ENCODE measurements around the gene SFXN2. TPM values are rescaled to one million over a fixed set of nuclear protein-coding genes. Genes with fewer than 3 reads are reported as not detected.
"Not testable (repeated sequence)": the region's sequence is repeated elsewhere in the genome, so short reads cannot be mapped to it uniquely, and the experiment has no call there.

Gene SFXN2
- total and polyA plus RNA-seq, 4 experiments from 2014 or later, result 9.5 to 21.7 (median 15.8) TPM

- Histone ChIP-seq H3K9me3 (ENCODE audit: control insufficient read depth in 1 of 2, low read length in 2 of 2) (no peaks in the 10 kb centered on the region), H3K4me3 (ENCODE audit: low read length in 2 of 2) (no peak overlapping the region), H3K27ac (ENCODE audit: low read depth, low read length) (no peak overlapping the region), H3K4me1 (ENCODE audit: insufficient read depth, low read length) (peaks cover 33% of the 10 kb centered on the region), H3K27me3 (ENCODE audit: insufficient read depth, low read length) (no peaks in the 10 kb centered on the region), H3K36me3 (ENCODE audit: insufficient read depth, low read length) (no peaks in the 10 kb centered on the region)
- peak in 1 of 5 donors; percentile 13 for DNase-seq
- Mint-ChIP-seq H3K4me3 (peak overlapping the region in 6 of 8 donors; percentile 5 to 53 (median 39)), H3K27me3 (no peaks in the 10 kb centered on the region), H3K4me1 (peaks cover 40 to 59% (median 48%) of the 10 kb centered on the region in 4 donors), H3K27ac (peak overlapping the region; percentile 25 to 82 (median 59)), H3K9me3 (no peaks in the 10 kb centered on the region), H3K36me3 (peaks cover 11 to 12% of the 10 kb centered on the region in 2 donors)
- intact Hi-C loops (cut with micrococcal nuclease), result no loop called here
- ChIA-PET CTCF (ENCODE audit: partially characterized antibody) (interaction anchor here (0.5 to 3.9 kb wide), 5 partner anchors 9 to 172 kb away, joined by 4 to 15 read pairs (median 6); partner anchors contain the start of gene WBP1L), POLR2A (ENCODE audit: partially characterized antibody) (interaction anchor here (2.2 kb wide), 1 partner anchor 9 kb away, joined by 11 read pairs; the partner anchor contains the start of gene WBP1L)
Observed at GRCh38 chr10:102752266-102752930, 38.0 kb downstream of the SFXN2 start.

- DNase-seq, result peak in 3 of 5 donors; percentile 9 to 16 (median 14)
- Histone ChIP-seq H3K36me3 (ENCODE audit: insufficient read depth, low read length) (no peaks in the 10 kb centered on the region), H3K9me3 (ENCODE audit: control insufficient read depth in 1 of 2, low read length in 2 of 2) (no peaks in the 10 kb centered on the region), H3K27me3 (ENCODE audit: insufficient read depth, low read length) (no peaks in the 10 kb centered on the region), H3K27ac (ENCODE audit: low read depth, low read length) (no peak overlapping the region), H3K4me3 (ENCODE audit: low read length in 2 of 2) (no peak overlapping the region), H3K4me1 (ENCODE audit: insufficient read depth, low read length) (peaks cover 35% of the 10 kb centered on the region)
- CTCF ChIA-PET (ENCODE audit: partially characterized antibody), result interaction anchor here (1.5 to 3.9 kb wide), 5 partner anchors 9 to 38 kb away, joined by 5 to 15 read pairs (median 6); partner anchors contain the start of gene WBP1L
- Mint-ChIP-seq H3K9me3 (no peaks in the 10 kb centered on the region), H3K4me1 (peaks cover 40 to 62% (median 48%) of the 10 kb centered on the region in 4 donors), H3K27ac (peak overlapping the region; percentile 25 to 83 (median 59)), H3K27me3 (no peaks in the 10 kb centered on the region), H3K4me3 (peak overlapping the region in 4 of 8 donors; percentile 33 to 45 (median 39)), H3K36me3 (peaks cover 11 to 12% of the 10 kb centered on the region in 2 donors)
- intact Hi-C loops (cut with micrococcal nuclease), result no loop called here
- POLR2A ChIA-PET (ENCODE audit: partially characterized antibody), result interaction anchor here (2.2 kb wide), 1 partner anchor 9 kb away, joined by 11 read pairs; the partner anchor contains the start of gene WBP1L
Observed at GRCh38 chr10:102752934-102753664, 38.7 kb downstream of the SFXN2 start.

GRCh38 chr10:102753718-102754117 is 39.3 kb downstream of the SFXN2 start:
- H3K4me1 Mint-ChIP-seq, result peaks cover 40 to 62% (median 48%) of the 10 kb centered on the region in 4 donors
- H3K27me3 ChIP-seq (ENCODE audit: insufficient read depth, low read length), result no peaks in the 10 kb centered on the region
- ChIA-PET POLR2A (ENCODE audit: partially characterized antibody) (no interaction called here), CTCF (ENCODE audit: partially characterized antibody) (interaction anchor here (1.4 to 3.9 kb wide), 5 partner anchors 10 to 28 kb away, joined by 3 to 15 read pairs (median 6); partner anchors contain the start of gene WBP1L)
- peaks cover 10 to 12% of the 10 kb centered on the region in 2 donors for H3K36me3 Mint-ChIP-seq
- DNase-seq, result no peak
- H3K36me3 ChIP-seq (ENCODE audit: insufficient read depth, low read length), result no peaks in the 10 kb centered on the region
- H3K4me3 Mint-ChIP-seq, result no peak overlapping the region
- intact Hi-C loops (cut with micrococcal nuclease), result no loop called here
- no peaks in the 10 kb centered on the region for H3K27me3 Mint-ChIP-seq
- H3K4me1 ChIP-seq (ENCODE audit: insufficient read depth, low read length), result peaks cover 41% of the 10 kb centered on the region
- H3K4me3 ChIP-seq (ENCODE audit: low read length in 2 of 2), result no peak overlapping the region
- H3K9me3 Mint-ChIP-seq, result no peaks in the 10 kb centered on the region
- no peak overlapping the region for H3K27ac ChIP-seq (ENCODE audit: low read depth, low read length)
- H3K9me3 ChIP-seq (ENCODE audit: control insufficient read depth in 1 of 2, low read length in 2 of 2), result no peaks in the 10 kb centered on the region
- H3K27ac Mint-ChIP-seq, result peak overlapping the region in 4 of 7 donors; percentile 8 to 83 (median 53)

GRCh38 chr10:102757323-102757722 is 42.9 kb downstream of the SFXN2 start:
- DNase-seq, result no peak
- Histone ChIP-seq H3K36me3 (ENCODE audit: insufficient read depth, low read length) (no peaks in the 10 kb centered on the region), H3K4me3 (ENCODE audit: low read length in 2 of 2) (no peak overlapping the region), H3K27ac (ENCODE audit: low read depth, low read length) (no peak overlapping the region), H3K27me3 (ENCODE audit: insufficient read depth, low read length) (no peaks in the 10 kb centered on the region), H3K9me3 (ENCODE audit: control insufficient read depth in 1 of 2, low read length in 2 of 2) (no peaks in the 10 kb centered on the region), H3K4me1 (ENCODE audit: insufficient read depth, low read length) (peaks cover 30% of the 10 kb centered on the region)
- no peak overlapping the region for H3K4me3 Mint-ChIP-seq
- ChIA-PET POLR2A (ENCODE audit: partially characterized antibody) (no interaction called here), CTCF (ENCODE audit: partially characterized antibody) (no interaction called here)
- H3K27me3 Mint-ChIP-seq, result no peaks in the 10 kb centered on the region
- H3K27ac Mint-ChIP-seq, result no peak overlapping the region
- H3K9me3 Mint-ChIP-seq, result no peaks in the 10 kb centered on the region
- intact Hi-C loops (cut with micrococcal nuclease), result no loop called here
- H3K4me1 Mint-ChIP-seq, result peaks cover 28 to 47% (median 39%) of the 10 kb centered on the region in 4 donors
- peaks cover 21 to 23% of the 10 kb centered on the region in 2 donors for H3K36me3 Mint-ChIP-seq

- no peak for DNase-seq
- no peak overlapping the region for H3K27ac ChIP-seq (ENCODE audit: low read depth, low read length)
- Mint-ChIP-seq H3K4me3 (peak overlapping the region in 1 of 8 donors; percentile 29), H3K36me3 (peaks cover 23 to 29% of the 10 kb centered on the region in 2 donors), H3K4me1 (peaks cover 21 to 41% (median 32%) of the 10 kb centered on the region in 4 donors), H3K27ac (peak overlapping the region in 5 of 7 donors; percentile 22 to 78 (median 58)), H3K27me3 (no peaks in the 10 kb centered on the region), H3K9me3 (no peaks in the 10 kb centered on the region)
- POLR2A ChIA-PET (ENCODE audit: partially characterized antibody), result interaction anchor here (1.6 kb wide), 1 partner anchor 14 kb away, joined by 4 read pairs; the partner anchor contains the start of gene WBP1L
- peaks cover 19% of the 10 kb centered on the region for H3K4me1 ChIP-seq (ENCODE audit: insufficient read depth, low read length)
- H3K36me3 ChIP-seq (ENCODE audit: insufficient read depth, low read length), result no peaks in the 10 kb centered on the region
- H3K4me3 ChIP-seq (ENCODE audit: low read length in 2 of 2), result no peak overlapping the region
- no peaks in the 10 kb centered on the region for H3K27me3 ChIP-seq (ENCODE audit: insufficient read depth, low read length)
- intact Hi-C loops (cut with micrococcal nuclease), result no loop called here
- H3K9me3 ChIP-seq (ENCODE audit: control insufficient read depth in 1 of 2, low read length in 2 of 2), result no peaks in the 10 kb centered on the region
- CTCF ChIA-PET (ENCODE audit: partially characterized antibody), result no interaction called here
Observed at GRCh38 chr10:102758240-102758932, 44.0 kb downstream of the SFXN2 start.

GRCh38 chr10:102758933-102759262 is 44.5 kb downstream of the SFXN2 start:
- Mint-ChIP-seq H3K36me3 (peaks cover 23 to 27% of the 10 kb centered on the region in 2 donors), H3K4me1 (peaks cover 16 to 37% (median 27%) of the 10 kb centered on the region in 4 donors), H3K4me3 (peak overlapping the region in 1 of 8 donors; percentile 29), H3K27ac (peak overlapping the region in 3 of 7 donors; percentile 58 to 78 (median 73))
- POLR2A ChIA-PET (ENCODE audit: partially characterized antibody), result interaction anchor here (1.6 kb wide), 1 partner anchor 15 kb away, joined by 4 read pairs; the partner anchor contains the start of gene WBP1L
- CTCF ChIA-PET (ENCODE audit: partially characterized antibody); H3K36me3 ChIP-seq (ENCODE audit: insufficient read depth, low read length); H3K9me3 Mint-ChIP-seq; intact Hi-C loops (cut with micrococcal nuclease); DNase-seq; H3K4me3 ChIP-seq (ENCODE audit: low read length in 2 of 2); H3K27me3 Mint-ChIP-seq; H3K27ac ChIP-seq (ENCODE audit: low read depth, low read length); H3K9me3 ChIP-seq (ENCODE audit: control insufficient read depth in 1 of 2, low read length in 2 of 2); H3K27me3 ChIP-seq (ENCODE audit: insufficient read depth, low read length): not testable (repeated sequence)
- H3K4me1 ChIP-seq (ENCODE audit: insufficient read depth, low read length), result peaks cover 15% of the 10 kb centered on the region
